Parathyroid adenoma (tissue), 2 donors: ENCODE measurements around the gene NAE1.

Experiments
- H2AFZ ChIP-seq: fragments of 300-600 bp; sonication (generic); one replicate; pipeline ENCODE4 v1.7.0; 2017; ENCODE audit warnings: antibody characterized with exemption, mild to moderate bottlenecking
- H3K27ac ChIP-seq: fragments of 300-600 bp; sonication (generic); one replicate; pipeline ENCODE4 v1.7.0; 2017
- H3K27me3 ChIP-seq: fragments of 300-600 bp; sonication (generic); one replicate; pipeline ENCODE4 v1.7.0; 2017; ENCODE audit warnings: low read length; ENCODE audit not compliant: control insufficient read depth, insufficient read depth
- H3K36me3 ChIP-seq: fragments of 300-600 bp; sonication (generic); one replicate; pipeline ENCODE4 v1.7.0; 2017; ENCODE audit warnings: low read length; ENCODE audit not compliant: control insufficient read depth, insufficient read depth
- H3K4me1 ChIP-seq: fragments of 300-600 bp; sonication (generic); one replicate; pipeline ENCODE4 v1.7.0; 2017; ENCODE audit warnings: control low read depth
- H3K4me2 ChIP-seq: fragments of 300-600 bp; sonication (generic); one replicate; pipeline ENCODE4 v1.7.0; 2017; ENCODE audit warnings: low read length
- H3K4me3 ChIP-seq: fragments of 300-600 bp; sonication (generic); one replicate; pipeline ENCODE4 v1.7.0; 2017; ENCODE audit warnings: low read depth, low read length
- H3K79me2 ChIP-seq: fragments of 300-600 bp; sonication (generic); one replicate; pipeline ENCODE4 v1.7.0; 2017; ENCODE audit warnings: control low read depth
- H3K9ac ChIP-seq: fragments of 300-600 bp; sonication (generic); one replicate; pipeline ENCODE4 v1.7.0; 2017; ENCODE audit warnings: mild to moderate bottlenecking
- H3K9me3 ChIP-seq: fragments of 300-600 bp; sonication (generic); one replicate; pipeline ENCODE4 v1.7.0; 2017; ENCODE audit warnings: low read length; ENCODE audit not compliant: control insufficient read depth
- TF ChIP-seq, protein P1 (sequence below): fragments of 300-600 bp; sonication (generic); IDR thresholded peaks from one replicate; pipeline ENCODE4 v1.7.0; 2017; ENCODE audit warnings: antibody characterized with exemption, mild to moderate bottlenecking
- donor health status: primary hyperparathyroidism.

NAE1 gene

DNA sequence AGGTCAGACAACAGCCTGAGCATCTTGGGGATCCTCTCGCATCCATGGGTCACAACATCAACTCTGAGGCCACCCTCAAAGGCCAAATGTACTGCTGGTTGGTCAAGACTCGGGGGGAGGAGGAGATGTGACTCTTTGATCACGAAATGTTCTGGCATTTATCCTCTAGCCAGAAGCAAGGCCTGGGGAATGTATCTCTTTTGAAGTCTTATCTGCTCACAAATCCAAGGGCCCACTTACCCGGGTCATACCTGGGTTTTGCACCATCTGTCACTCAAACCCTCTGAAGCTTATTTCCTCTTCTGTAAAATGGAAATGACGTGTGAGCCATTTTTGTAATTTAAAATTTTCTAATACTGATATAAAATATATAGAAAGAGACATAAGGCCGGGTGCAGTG, 26.7 kb upstream of the NAE1 start:
- H3K4me3 ChIP-seq: no peak overlapping the region
- H3K27me3 ChIP-seq: no peaks in the 10 kb centered on the region
- H3K79me2 ChIP-seq: no peaks in the 10 kb centered on the region
- TF ChIP-seq, protein P1, sequence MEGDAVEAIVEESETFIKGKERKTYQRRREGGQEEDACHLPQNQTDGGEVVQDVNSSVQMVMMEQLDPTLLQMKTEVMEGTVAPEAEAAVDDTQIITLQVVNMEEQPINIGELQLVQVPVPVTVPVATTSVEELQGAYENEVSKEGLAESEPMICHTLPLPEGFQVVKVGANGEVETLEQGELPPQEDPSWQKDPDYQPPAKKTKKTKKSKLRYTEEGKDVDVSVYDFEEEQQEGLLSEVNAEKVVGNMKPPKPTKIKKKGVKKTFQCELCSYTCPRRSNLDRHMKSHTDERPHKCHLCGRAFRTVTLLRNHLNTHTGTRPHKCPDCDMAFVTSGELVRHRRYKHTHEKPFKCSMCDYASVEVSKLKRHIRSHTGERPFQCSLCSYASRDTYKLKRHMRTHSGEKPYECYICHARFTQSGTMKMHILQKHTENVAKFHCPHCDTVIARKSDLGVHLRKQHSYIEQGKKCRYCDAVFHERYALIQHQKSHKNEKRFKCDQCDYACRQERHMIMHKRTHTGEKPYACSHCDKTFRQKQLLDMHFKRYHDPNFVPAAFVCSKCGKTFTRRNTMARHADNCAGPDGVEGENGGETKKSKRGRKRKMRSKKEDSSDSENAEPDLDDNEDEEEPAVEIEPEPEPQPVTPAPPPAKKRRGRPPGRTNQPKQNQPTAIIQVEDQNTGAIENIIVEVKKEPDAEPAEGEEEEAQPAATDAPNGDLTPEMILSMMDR: no peak
- no peak overlapping the region for H3K9ac ChIP-seq
- H2AFZ ChIP-seq: no peak overlapping the region
- H3K27ac ChIP-seq: no peak overlapping the region
- no peaks in the 10 kb centered on the region for H3K4me1 ChIP-seq
- H3K9me3 ChIP-seq: no peaks in the 10 kb centered on the region
- no peaks in the 10 kb centered on the region for H3K36me3 ChIP-seq
- no peak overlapping the region for H3K4me2 ChIP-seq

DNA sequence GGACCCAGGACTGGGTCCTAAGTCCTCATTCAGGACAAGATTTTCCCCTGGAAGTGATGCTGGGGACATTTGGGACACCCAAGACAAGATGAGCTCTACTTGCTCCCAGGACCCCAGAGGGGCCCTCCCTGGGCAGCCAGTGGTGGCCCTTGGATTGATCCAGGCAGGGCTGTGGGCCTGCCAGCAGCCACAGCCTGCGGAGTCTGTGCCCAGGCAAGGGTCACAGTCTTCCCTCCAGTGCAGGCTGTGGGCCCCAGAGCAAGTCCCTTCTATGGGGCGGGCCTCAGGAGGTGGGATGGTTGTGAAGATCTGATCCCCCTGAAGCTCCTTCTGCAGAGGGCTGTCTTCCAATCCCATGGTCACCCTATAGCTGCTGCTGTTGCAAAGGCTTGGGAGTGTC, 26.0 kb upstream of the NAE1 start:
- Histone ChIP-seq H3K9me3 (no peaks in the 10 kb centered on the region), H3K27me3 (no peaks in the 10 kb centered on the region), H3K79me2 (no peaks in the 10 kb centered on the region), H3K27ac (no peak overlapping the region), H3K4me3 (no peak overlapping the region), H3K4me2 (no peak overlapping the region), H2AFZ (no peak overlapping the region), H3K36me3 (no peaks in the 10 kb centered on the region), H3K4me1 (no peaks in the 10 kb centered on the region), H3K9ac (no peak overlapping the region)
- TF ChIP-seq, protein P1: no peak

DNA sequence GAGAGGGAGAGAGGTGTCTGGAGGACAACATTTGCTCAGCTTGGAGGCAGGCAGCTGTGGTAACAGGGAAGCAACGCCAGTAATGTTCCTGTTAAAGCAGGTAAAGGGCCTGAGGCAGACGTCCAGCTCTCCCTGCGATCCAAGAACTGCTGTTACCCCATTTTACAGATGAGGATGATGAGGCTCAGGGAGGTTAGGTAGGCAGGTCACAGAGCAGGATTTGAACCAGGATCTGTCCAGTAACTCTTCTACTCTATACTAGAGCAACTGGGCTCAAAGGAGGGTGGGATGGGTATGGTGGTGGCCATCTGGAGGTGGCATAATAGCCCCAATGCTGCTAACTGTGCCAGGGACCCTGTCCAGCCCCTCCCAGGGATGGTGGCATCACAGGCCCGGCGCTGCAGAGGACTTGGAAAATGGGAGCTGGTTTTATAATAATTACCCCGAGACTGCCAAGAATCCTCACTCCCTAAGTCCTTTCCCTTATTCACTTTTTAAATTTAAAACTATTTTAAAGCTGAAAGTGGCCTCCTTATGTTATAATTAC, 25.5 kb upstream of the NAE1 start:
- Histone ChIP-seq H3K4me1 (no peaks in the 10 kb centered on the region), H3K36me3 (no peaks in the 10 kb centered on the region), H3K9ac (no peak overlapping the region), H3K27ac (no peak overlapping the region), H2AFZ (no peak overlapping the region), H3K4me2 (no peak overlapping the region), H3K27me3 (no peaks in the 10 kb centered on the region), H3K4me3 (no peak overlapping the region), H3K9me3 (no peaks in the 10 kb centered on the region), H3K79me2 (no peaks in the 10 kb centered on the region)
- TF ChIP-seq, protein P1: no peak

DNA sequence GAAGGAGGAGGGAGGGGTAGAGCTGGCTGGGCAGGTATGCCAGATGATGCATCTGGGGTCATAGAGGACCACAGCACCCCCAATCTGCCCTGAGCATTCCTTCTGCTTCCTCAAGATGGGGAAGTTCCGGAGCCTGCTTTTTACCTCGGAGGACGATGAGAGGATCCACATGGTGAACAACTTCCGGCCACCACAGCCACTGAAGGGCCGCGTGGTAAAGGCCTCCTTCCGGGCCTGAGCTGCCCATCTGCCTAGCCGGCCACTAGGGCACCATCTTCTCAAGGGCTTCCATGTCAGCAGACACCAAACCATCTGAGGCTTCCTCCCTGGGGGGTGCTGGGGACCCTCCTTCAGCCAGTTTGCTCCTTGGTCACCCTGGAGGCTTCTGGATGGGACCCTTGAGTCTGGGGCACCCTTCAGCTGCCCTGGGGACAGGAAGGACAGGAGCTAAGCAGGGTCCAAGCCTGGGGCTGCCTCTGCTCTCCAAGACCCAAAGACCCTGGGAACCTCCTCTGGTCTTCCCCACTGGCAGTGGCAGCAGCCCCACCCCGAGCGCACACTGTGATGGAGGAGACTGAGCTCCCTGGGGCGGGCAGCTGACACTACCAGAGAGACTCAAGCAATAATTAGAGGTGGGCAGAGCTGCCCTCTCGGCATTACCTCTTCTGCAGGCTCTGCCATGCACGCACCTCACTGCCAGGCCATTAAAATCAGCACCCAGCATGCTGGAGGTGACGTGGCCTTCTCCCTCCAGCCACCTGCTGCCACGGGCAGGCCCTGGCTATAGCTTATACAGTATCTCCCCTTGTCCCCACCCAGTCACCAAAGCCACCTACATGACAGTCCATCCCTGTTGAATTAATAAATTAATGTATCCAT, 22.7 kb upstream of the NAE1 start:
- Histone ChIP-seq H3K4me2 (no peak overlapping the region), H3K27me3 (no peaks in the 10 kb centered on the region), H2AFZ (no peak overlapping the region), H3K9me3 (no peaks in the 10 kb centered on the region), H3K36me3 (no peaks in the 10 kb centered on the region), H3K4me1 (no peaks in the 10 kb centered on the region), H3K79me2 (no peaks in the 10 kb centered on the region), H3K4me3 (no peak overlapping the region), H3K9ac (no peak overlapping the region), H3K27ac (no peak overlapping the region)
- TF ChIP-seq, protein P1: no peak
